ENCODE measurements around the gene ANTXRL. TPM values are rescaled to one million over a fixed set of nuclear protein-coding genes. Genes with fewer than 3 reads are reported as not detected.
A peak's percentile ranks its signal among the peaks of the same experiment; 100 is the strongest.
"Not testable (repeated sequence)": the region's sequence is repeated elsewhere in the genome, so short reads cannot be mapped to it uniquely, and the experiment has no call there.

ANTXRL gene
- total and polyA plus RNA-seq, 3 experiments from 2014 or later: not detected

- no peaks in the 10 kb centered on the region for H3K9me3 Mint-ChIP-seq
- Histone ChIP-seq H3K9me3 (ENCODE audit: low read length) (no peaks in the 10 kb centered on the region), H3K36me3 (ENCODE audit: insufficient read depth, low read length) (peaks cover 35% of the 10 kb centered on the region), H3K27ac (ENCODE audit: low read depth, low read length) (no peak overlapping the region), H3K4me3 (ENCODE audit: low read length) (no peak overlapping the region), H3K27me3 (ENCODE audit: insufficient read depth, low read length, poor library complexity, severe bottlenecking) (no peaks in the 10 kb centered on the region), H3K4me1 (ENCODE audit: insufficient read depth, low read length) (no peaks in the 10 kb centered on the region)
- ChIA-PET CTCF (no interaction called here), POLR2A (no interaction called here)
- peaks cover 3 to 69% (median 8%) of the 10 kb centered on the region in 3 donors for H3K36me3 Mint-ChIP-seq
- DNase-seq: no peak
- peak overlapping the region in 2 of 8 donors; percentile 26 to 50 for H3K27ac Mint-ChIP-seq
- no peak overlapping the region for H3K4me3 Mint-ChIP-seq
- no peaks in the 10 kb centered on the region for H3K27me3 Mint-ChIP-seq
- H3K4me1 Mint-ChIP-seq: peaks cover 22 to 29% (median 28%) of the 10 kb centered on the region in 3 donors
Measured at GRCh38 chr10:46253076-46254006, 33.5 kb upstream of the ANTXRL start.

- POLR2A ChIA-PET: no interaction called here
Measured at GRCh38 chr10:46254007-46254383, 32.8 kb upstream of the ANTXRL start.

GRCh38 chr10:46254467-46254866, 32.3 kb upstream of the ANTXRL start:
- ChIA-PET CTCF (no interaction called here), POLR2A (no interaction called here)
- no peak overlapping the region for H3K4me3 Mint-ChIP-seq
- Histone ChIP-seq H3K36me3 (ENCODE audit: insufficient read depth, low read length) (peaks cover 35% of the 10 kb centered on the region), H3K27me3 (ENCODE audit: insufficient read depth, low read length, poor library complexity, severe bottlenecking) (no peaks in the 10 kb centered on the region), H3K9me3 (ENCODE audit: low read length) (no peaks in the 10 kb centered on the region), H3K4me3 (ENCODE audit: low read length) (no peak overlapping the region), H3K27ac (ENCODE audit: low read depth, low read length) (no peak overlapping the region), H3K4me1 (ENCODE audit: insufficient read depth, low read length) (no peaks in the 10 kb centered on the region)
- DNase-seq: no peak
- peak overlapping the region in 3 of 8 donors; percentile 47 to 82 (median 61) for H3K27ac Mint-ChIP-seq
- peaks cover 26 to 35% (median 34%) of the 10 kb centered on the region in 3 donors for H3K4me1 Mint-ChIP-seq
- H3K36me3 Mint-ChIP-seq: peaks cover 3 to 63% (median 11%) of the 10 kb centered on the region in 3 donors
- no peaks in the 10 kb centered on the region for H3K27me3 Mint-ChIP-seq
- H3K9me3 Mint-ChIP-seq: no peaks in the 10 kb centered on the region

More at GRCh38 chr10:46254007-46254383, 32.8 kb upstream of the ANTXRL start:
- peaks cover 3 to 64% (median 11%) of the 10 kb centered on the region in 3 donors for H3K36me3 Mint-ChIP-seq
- Histone ChIP-seq H3K4me3 (ENCODE audit: low read length) (no peak overlapping the region), H3K4me1 (ENCODE audit: insufficient read depth, low read length) (no peaks in the 10 kb centered on the region), H3K36me3 (ENCODE audit: insufficient read depth, low read length) (peaks cover 35% of the 10 kb centered on the region), H3K9me3 (ENCODE audit: low read length) (no peaks in the 10 kb centered on the region), H3K27ac (ENCODE audit: low read depth, low read length) (no peak overlapping the region), H3K27me3 (ENCODE audit: insufficient read depth, low read length, poor library complexity, severe bottlenecking) (no peaks in the 10 kb centered on the region)
- no peaks in the 10 kb centered on the region for H3K27me3 Mint-ChIP-seq
- CTCF ChIA-PET: no interaction called here
- H3K27ac Mint-ChIP-seq: peak overlapping the region in 1 of 8 donors; percentile 47
- no peak overlapping the region for H3K4me3 Mint-ChIP-seq
- DNase-seq: no peak
- peaks cover 26 to 34% (median 33%) of the 10 kb centered on the region in 3 donors for H3K4me1 Mint-ChIP-seq
- H3K9me3 Mint-ChIP-seq: no peaks in the 10 kb centered on the region

GRCh38 chr10:46255210-46255609, 31.6 kb upstream of the ANTXRL start:
- H3K9me3 Mint-ChIP-seq; H3K4me3 Mint-ChIP-seq; H3K27me3 Mint-ChIP-seq; DNase-seq; H3K27me3 ChIP-seq (ENCODE audit: insufficient read depth, low read length, poor library complexity, severe bottlenecking); H3K4me3 ChIP-seq (ENCODE audit: low read length); H3K27ac ChIP-seq (ENCODE audit: low read depth, low read length); POLR2A ChIA-PET; H3K4me1 ChIP-seq (ENCODE audit: insufficient read depth, low read length); H3K9me3 ChIP-seq (ENCODE audit: low read length): not testable (repeated sequence)
- H3K36me3 ChIP-seq (ENCODE audit: insufficient read depth, low read length): peaks cover 33% of the 10 kb centered on the region
- H3K27ac Mint-ChIP-seq: peak overlapping the region in 5 of 8 donors; percentile 26 to 88 (median 61)
- H3K36me3 Mint-ChIP-seq: peaks cover 3 to 63% (median 11%) of the 10 kb centered on the region in 3 donors
- H3K4me1 Mint-ChIP-seq: peaks cover 29 to 40% (median 34%) of the 10 kb centered on the region in 3 donors
- CTCF ChIA-PET: interaction anchor here (1.3 kb wide), 1 partner anchor 17 kb away, joined by 3 read pairs; no protein-coding TSS in a partner anchor

- Histone ChIP-seq H3K27ac (ENCODE audit: low read depth, low read length) (no peak overlapping the region), H3K36me3 (ENCODE audit: insufficient read depth, low read length) (peaks cover 25% of the 10 kb centered on the region), H3K27me3 (ENCODE audit: insufficient read depth, low read length, poor library complexity, severe bottlenecking) (no peaks in the 10 kb centered on the region), H3K4me3 (ENCODE audit: low read length) (no peak overlapping the region), H3K9me3 (ENCODE audit: low read length) (no peaks in the 10 kb centered on the region), H3K4me1 (ENCODE audit: insufficient read depth, low read length) (no peaks in the 10 kb centered on the region)
- POLR2A ChIA-PET: no interaction called here
- H3K9me3 Mint-ChIP-seq: no peaks in the 10 kb centered on the region
- H3K27ac Mint-ChIP-seq: peak overlapping the region in 2 of 8 donors; percentile 8 to 44
- peaks cover 3 to 63% (median 12%) of the 10 kb centered on the region in 3 donors for H3K36me3 Mint-ChIP-seq
- peak in 3 of 5 donors; percentile 19 to 26 (median 23) for DNase-seq
- H3K4me3 Mint-ChIP-seq: no peak overlapping the region
- CTCF ChIA-PET: interaction anchor here (1.3 kb wide), 1 partner anchor 16 kb away, joined by 3 read pairs; no protein-coding TSS in a partner anchor
- H3K4me1 Mint-ChIP-seq: peaks cover 35 to 48% (median 41%) of the 10 kb centered on the region in 3 donors
- H3K27me3 Mint-ChIP-seq: no peaks in the 10 kb centered on the region
Measured at GRCh38 chr10:46255801-46256747, 30.7 kb upstream of the ANTXRL start.

- peaks cover 18% of the 10 kb centered on the region for H3K36me3 ChIP-seq (ENCODE audit: insufficient read depth, low read length)
- H3K27me3 Mint-ChIP-seq: no peaks in the 10 kb centered on the region
- peaks cover 40 to 56% (median 51%) of the 10 kb centered on the region in 3 donors for H3K4me1 Mint-ChIP-seq
- no peaks in the 10 kb centered on the region for H3K9me3 Mint-ChIP-seq
- H3K4me3 ChIP-seq (ENCODE audit: low read length): no peak overlapping the region
- H3K27ac Mint-ChIP-seq: peak overlapping the region in 5 of 8 donors; percentile 10 to 72 (median 62)
- H3K36me3 Mint-ChIP-seq: peaks cover 3 to 62% (median 12%) of the 10 kb centered on the region in 3 donors
- POLR2A ChIA-PET: no interaction called here
- no peaks in the 10 kb centered on the region for H3K4me1 ChIP-seq (ENCODE audit: insufficient read depth, low read length)
- DNase-seq: no peak
- no peak overlapping the region for H3K27ac ChIP-seq (ENCODE audit: low read depth, low read length)
- no peaks in the 10 kb centered on the region for H3K9me3 ChIP-seq (ENCODE audit: low read length)
- CTCF ChIA-PET: no interaction called here
- no peak overlapping the region for H3K4me3 Mint-ChIP-seq
- no peaks in the 10 kb centered on the region for H3K27me3 ChIP-seq (ENCODE audit: insufficient read depth, low read length, poor library complexity, severe bottlenecking)
Measured at GRCh38 chr10:46257099-46257498, 29.7 kb upstream of the ANTXRL start.

GRCh38 chr10:46262906-46263560, 23.8 kb upstream of the ANTXRL start:
- peaks cover 32 to 67% (median 37%) of the 10 kb centered on the region in 3 donors for H3K4me1 Mint-ChIP-seq
- H3K36me3 ChIP-seq (ENCODE audit: insufficient read depth, low read length); H3K27me3 ChIP-seq (ENCODE audit: insufficient read depth, low read length, poor library complexity, severe bottlenecking); DNase-seq; H3K27ac ChIP-seq (ENCODE audit: low read depth, low read length); H3K9me3 Mint-ChIP-seq; CTCF ChIA-PET; POLR2A ChIA-PET; H3K9me3 ChIP-seq (ENCODE audit: low read length); H3K4me3 ChIP-seq (ENCODE audit: low read length); H3K27me3 Mint-ChIP-seq: not testable (repeated sequence)
- H3K36me3 Mint-ChIP-seq: peaks cover 0 to 40% (median 7%) of the 10 kb centered on the region in 3 donors
- H3K4me1 ChIP-seq (ENCODE audit: insufficient read depth, low read length): peaks cover 27% of the 10 kb centered on the region
- H3K27ac Mint-ChIP-seq: peak overlapping the region in 3 of 8 donors; percentile 39 to 93 (median 42)
- peak overlapping the region in 1 of 7 donors; percentile 4 for H3K4me3 Mint-ChIP-seq
